Gastrocnemius medialis (tissue), 4 donors: ENCODE results near the gene BPIFB6. TPM values are rescaled to one million over a fixed set of nuclear protein-coding genes. Genes with fewer than 3 reads are reported as not detected.

Experiments
- ATAC-seq, 2 donors: fragments of 150-250 bp; one replicate each; pipeline ENCODE4 v1.9.1; 2016
- DNase-seq, 2 donors: peaks; one replicate each; pipeline ENCODE4 v3.0.0-alpha.2; 2019
- H3K27ac ChIP-seq, 4 donors: fragments of 200-600 bp; sonication (generic); 1 replicate in 1 of 4; 2 replicates in 3 of 4; pipeline ENCODE4 v1.5.1; 2016 to 2018; ENCODE audit warnings: mild to moderate bottlenecking in 2 of 4, moderate library complexity in 1 of 4
- H3K27me3 ChIP-seq, 3 donors: fragments of 200-600 bp; sonication (generic) in 2 of 3; 1 replicate in 1 of 3; 2 replicates in 2 of 3; pipeline versions ENCODE4 v1.5.1 to v1.6.0; 2016 to 2019; ENCODE audit warnings: mild to moderate bottlenecking in 1 of 3, moderate library complexity in 1 of 3
- H3K36me3 ChIP-seq, 2 donors: fragments of 200-600 bp; sonication (generic) in 1 of 2; one replicate each; pipeline ENCODE4 v1.5.1; 2017 to 2018
- H3K4me1 ChIP-seq, 2 donors: fragments of 200-600 bp; sonication (generic) in 1 of 2; one replicate each; pipeline ENCODE4 v1.5.1; 2016 to 2017; ENCODE audit warnings: mild to moderate bottlenecking in 2 of 2
- H3K4me3 ChIP-seq, 4 donors: fragments of 200-600 bp; sonication (generic) in 3 of 4; 1 replicate in 1 of 4; 2 replicates in 3 of 4; pipeline ENCODE4 v1.5.1; 2016 to 2019; ENCODE audit warnings: mild to moderate bottlenecking in 2 of 4
- H3K9me3 ChIP-seq, 3 donors: fragments of 200-600 bp; sonication (generic) in 2 of 3; 1 replicate in 1 of 3; 2 replicates in 2 of 3; pipeline ENCODE4 v1.5.1; 2016 to 2019
- CTCF ChIP-seq, 5 experiments: fragments of 450-650 bp in 3 of 5; fragments of 200-600 bp in 2 of 5; sonication (generic) in 2 of 5; IDR thresholded peaks in 4 of 5; conservative IDR thresholded peaks in 1 of 5; 1 replicate in 4 of 5; 2 replicates in 1 of 5; pipeline ENCODE4 v1.5.1; 2016 to 2019; ENCODE audit warnings: antibody characterized with exemption in 5 of 5, mild to moderate bottlenecking in 3 of 5, moderate library complexity in 3 of 5
- POLR2A ChIP-seq, 2 donors: fragments of 450-650 bp; IDR thresholded peaks; one replicate each; pipeline ENCODE4 v1.6.1; 2017; ENCODE audit warnings: antibody characterized with exemption in 2 of 2, mild to moderate bottlenecking in 2 of 2, moderate library complexity in 2 of 2
- in situ Hi-C, 4 donors: fragments of 200-750 bp; cut with MboI; loops; one replicate each; pipeline versions ENCODE4 v1.15.0 to v1.8.0; 2017; ENCODE audit warnings: low sequenced_read_pairs in 4 of 4
- intact Hi-C: fragments of 100-400 bp; cut with DNase I; formaldehyde crosslinking; loops from one replicate; pipeline ENCODE4 v1.15.1; 2023; ENCODE audit warnings: low total_unique reads
- total RNA-seq, 4 donors: library from RNA; depleted of rRNA; stranded (reverse); fragments of >200 nt; gene quantifications; one replicate each; pipeline versions ENCODE4 v1.1.0 to v1.2.3, GENCODE V29; 2016

Gene BPIFB6
- total RNA-seq, 4 donors from 2014 or later, result not detected

GRCh38 chr20:33072362-33072761, 40.9 kb downstream of the BPIFB6 start:
- in situ Hi-C loops, result no loop called here
- no peaks in the 10 kb centered on the region for H3K36me3 ChIP-seq
- no peak overlapping the region for H3K27ac ChIP-seq
- peaks cover 0 to 10% (median 5%) of the 10 kb centered on the region in 3 donors for H3K27me3 ChIP-seq
- intact Hi-C loops, result no loop called here
- TF ChIP-seq CTCF (IDR thresholded peaks at IDR 0.05 in 4 of 5, conservative IDR thresholded peaks at IDR 0.05 in 1 of 5) (no peak), POLR2A (IDR thresholded peaks at IDR 0.05) (no peak)
- H3K9me3 ChIP-seq, result no peaks in the 10 kb centered on the region
- DNase-seq (no peak), ATAC-seq (no peak)
- H3K4me3 ChIP-seq, result no peak overlapping the region
- no peaks in the 10 kb centered on the region for H3K4me1 ChIP-seq

GRCh38 chr20:33072813-33073212, 41.4 kb downstream of the BPIFB6 start:
- DNase-seq (no peak), ATAC-seq (no peak)
- Histone ChIP-seq H3K4me3 (no peak overlapping the region), H3K4me1 (no peaks in the 10 kb centered on the region), H3K36me3 (no peaks in the 10 kb centered on the region), H3K27ac (no peak overlapping the region), H3K9me3 (no peaks in the 10 kb centered on the region), H3K27me3 (peaks cover 0 to 15% (median 5%) of the 10 kb centered on the region in 3 donors)
- in situ Hi-C loops, result no loop called here
- intact Hi-C loops, result no loop called here
- no peak for TF ChIP-seq POLR2A (IDR thresholded peaks at IDR 0.05)
- TF ChIP-seq CTCF (IDR thresholded peaks at IDR 0.05 in 4 of 5, conservative IDR thresholded peaks at IDR 0.05 in 1 of 5), result no peak

DNA sequence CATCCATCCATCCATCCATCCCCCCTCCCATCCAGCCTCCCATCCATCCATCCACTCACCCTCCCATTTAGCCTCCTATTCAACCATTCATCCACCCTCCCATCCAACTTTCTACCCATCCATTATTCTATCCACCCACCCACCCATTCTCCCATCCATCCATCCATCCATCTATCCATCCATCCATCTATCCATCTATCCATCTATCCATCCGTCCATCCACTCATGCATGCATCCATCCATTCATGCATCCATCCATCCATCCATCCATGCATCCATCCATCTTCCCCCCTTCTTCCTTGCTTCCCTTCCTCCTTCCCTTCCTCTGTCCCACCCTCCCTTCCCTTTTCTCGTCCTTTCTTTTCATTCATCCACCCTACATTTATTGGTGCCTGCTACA, 43.2 kb downstream of the BPIFB6 start:
- intact Hi-C loops (no loop called here), in situ Hi-C loops (no loop called here)
- Histone ChIP-seq H3K27me3 (peaks cover 0 to 15% (median 5%) of the 10 kb centered on the region in 3 donors), H3K27ac (no peak overlapping the region), H3K9me3 (no peaks in the 10 kb centered on the region), H3K4me3 (no peak overlapping the region), H3K36me3 (no peaks in the 10 kb centered on the region), H3K4me1 (no peaks in the 10 kb centered on the region)
- no peak for DNase-seq
- no peak for ATAC-seq
- TF ChIP-seq POLR2A (IDR thresholded peaks at IDR 0.05) (no peak), CTCF (IDR thresholded peaks at IDR 0.05 in 4 of 5, conservative IDR thresholded peaks at IDR 0.05 in 1 of 5) (no peak)

DNA sequence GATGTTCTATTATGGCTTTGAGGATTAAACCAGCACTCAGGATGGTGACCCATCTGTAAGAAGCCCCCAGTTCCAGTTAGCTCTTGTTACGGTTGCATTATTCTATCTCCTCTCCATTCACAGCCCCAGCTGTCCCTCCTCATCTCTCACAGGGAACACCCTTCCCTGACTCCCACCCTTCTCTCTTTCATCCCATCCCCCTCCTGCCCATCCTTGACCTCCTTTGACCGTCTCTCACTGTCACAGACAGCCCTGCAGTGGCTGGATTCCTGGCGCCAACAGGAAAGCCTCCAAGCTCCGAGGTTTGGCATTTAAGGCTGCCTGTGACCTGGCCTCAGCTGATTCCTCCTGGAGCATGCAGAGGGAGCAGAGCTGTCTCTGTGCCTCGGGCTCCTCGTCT, 43.8 kb downstream of the BPIFB6 start:
- in situ Hi-C loops, result no loop called here
- no peaks in the 10 kb centered on the region for H3K4me1 ChIP-seq
- no peak overlapping the region for H3K4me3 ChIP-seq
- H3K36me3 ChIP-seq, result no peaks in the 10 kb centered on the region
- peaks cover 0 to 15% (median 5%) of the 10 kb centered on the region in 3 donors for H3K27me3 ChIP-seq
- no peak overlapping the region for H3K27ac ChIP-seq
- intact Hi-C loops, result no loop called here
- no peaks in the 10 kb centered on the region for H3K9me3 ChIP-seq
- no peak for DNase-seq
- TF ChIP-seq CTCF (IDR thresholded peaks at IDR 0.05 in 4 of 5, conservative IDR thresholded peaks at IDR 0.05 in 1 of 5) (no peak), POLR2A (IDR thresholded peaks at IDR 0.05) (no peak)
- no peak for ATAC-seq

DNA sequence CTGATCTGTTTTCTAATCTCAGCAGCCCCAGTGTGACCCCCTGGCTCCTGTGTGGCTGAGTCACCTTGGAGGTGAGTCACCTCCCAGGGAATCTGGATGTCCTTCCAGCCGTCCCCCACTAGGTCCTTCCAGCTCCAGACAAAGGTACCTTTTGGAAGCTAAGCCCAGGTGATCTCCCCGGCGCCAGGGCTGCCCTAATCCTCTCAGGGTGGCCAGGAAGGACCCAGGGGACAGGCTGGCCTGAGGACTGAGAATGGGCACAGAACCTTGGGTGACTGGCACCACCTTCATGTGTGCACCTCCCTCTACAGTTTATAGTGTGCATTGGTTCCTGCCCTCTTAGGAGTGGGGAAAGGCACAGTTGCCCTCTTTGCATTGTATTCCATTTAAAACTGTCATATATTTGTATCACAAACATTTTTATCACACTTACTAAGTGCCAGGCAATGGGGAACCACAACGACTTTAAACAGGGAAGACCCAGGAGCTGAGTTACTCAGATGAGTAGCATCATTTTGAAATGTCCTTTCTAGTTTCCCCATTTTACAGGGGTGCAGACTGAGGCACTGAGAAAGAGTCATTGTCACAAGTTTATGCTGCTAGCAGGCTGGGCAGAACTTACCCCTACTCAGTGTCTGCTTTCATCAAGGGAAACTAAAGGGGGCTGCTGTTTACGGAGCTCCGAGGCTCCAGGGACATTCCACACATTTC, 45.4 kb downstream of the BPIFB6 start:
- ATAC-seq (no peak), DNase-seq (no peak)
- peaks cover 0 to 15% (median 5%) of the 10 kb centered on the region in 3 donors for H3K27me3 ChIP-seq
- H3K4me1 ChIP-seq, result no peaks in the 10 kb centered on the region
- H3K27ac ChIP-seq, result no peak overlapping the region
- no peak for TF ChIP-seq CTCF (IDR thresholded peaks at IDR 0.05 in 4 of 5, conservative IDR thresholded peaks at IDR 0.05 in 1 of 5)
- TF ChIP-seq POLR2A (IDR thresholded peaks at IDR 0.05), result no peak
- H3K4me3 ChIP-seq, result no peak overlapping the region
- in situ Hi-C loops (no loop called here), intact Hi-C loops (no loop called here)
- no peaks in the 10 kb centered on the region for H3K36me3 ChIP-seq
- no peaks in the 10 kb centered on the region for H3K9me3 ChIP-seq
